Skeletal muscle tissue (tissue), 4 donors: ENCODE data around the gene PDIA5. TPM values are rescaled to one million over a fixed set of nuclear protein-coding genes. Genes with fewer than 3 reads are reported as not detected.

Source experiments
- H3K27ac ChIP-seq: one replicate; pipeline ENCODE4 v1.7.0; 2013; ENCODE audit warnings: mild to moderate bottlenecking, low read depth, low read length, inconsistent platforms
- H3K27me3 ChIP-seq, 3 donors: one replicate each; pipeline ENCODE4 v1.7.0; 2013; ENCODE audit warnings: low read length in 3 of 3; ENCODE audit not compliant: control insufficient read depth in 3 of 3, insufficient read depth in 3 of 3
- H3K36me3 ChIP-seq, 3 donors: one replicate each; pipeline ENCODE4 v1.7.0; 2013; ENCODE audit warnings: low read length in 3 of 3; ENCODE audit not compliant: control insufficient read depth in 3 of 3, insufficient read depth in 3 of 3
- H3K4me1 ChIP-seq, 3 donors: one replicate each; pipeline ENCODE4 v1.7.0; 2013; ENCODE audit warnings: low read length in 3 of 3, mild to moderate bottlenecking in 3 of 3; ENCODE audit not compliant: control insufficient read depth in 3 of 3, insufficient read depth in 3 of 3
- H3K4me3 ChIP-seq, 3 donors: one replicate each; pipeline ENCODE4 v1.7.0; 2013; ENCODE audit warnings: low read length in 3 of 3
- H3K9ac ChIP-seq, 3 donors: one replicate each; pipeline ENCODE4 v1.7.0; 2013; ENCODE audit warnings: low read length in 3 of 3, mild to moderate bottlenecking in 3 of 3, moderate library complexity in 2 of 3, low read depth in 1 of 3
- H3K9me3 ChIP-seq, 3 donors: one replicate each; pipeline ENCODE4 v1.7.0; 2013; ENCODE audit warnings: low read length in 3 of 3; ENCODE audit not compliant: control insufficient read depth in 3 of 3
- total RNA-seq: library from RNA; depleted of rRNA; stranded (reverse); fragments of >200 nt; gene quantifications from one replicate; pipeline ENCODE4 v1.2.3, GENCODE V29; 2014
- donor health status: Osteomylitis.

Gene PDIA5
- total RNA-seq, 1 donor from 2014 or later: 12.0 TPM

- H3K27me3 ChIP-seq: no peaks in the 10 kb centered on the region
- peak within 1 kb of the TSS; percentile 90 for H3K27ac ChIP-seq
- H3K9me3 ChIP-seq: no peaks in the 10 kb centered on the region
- H3K4me1 ChIP-seq: peaks cover 7 to 17% (median 12%) of the 10 kb centered on the region in 3 donors
- no peaks in the 10 kb centered on the region for H3K36me3 ChIP-seq
- peak within 1 kb of the TSS; percentile 97 to 99 (median 97) for H3K9ac ChIP-seq
- peak within 1 kb of the TSS; percentile 82 to 96 (median 93) for H3K4me3 ChIP-seq
Measured at GRCh38 chr3:123201557-123202427, 135.0 kb downstream of the PDIA5 start, which contains the start of gene SEC22A. TSS of gene SEC22A (plus strand) at chr3:123201943. CDS start at chr3:123209218, 7,275 bp downstream.

DNA sequence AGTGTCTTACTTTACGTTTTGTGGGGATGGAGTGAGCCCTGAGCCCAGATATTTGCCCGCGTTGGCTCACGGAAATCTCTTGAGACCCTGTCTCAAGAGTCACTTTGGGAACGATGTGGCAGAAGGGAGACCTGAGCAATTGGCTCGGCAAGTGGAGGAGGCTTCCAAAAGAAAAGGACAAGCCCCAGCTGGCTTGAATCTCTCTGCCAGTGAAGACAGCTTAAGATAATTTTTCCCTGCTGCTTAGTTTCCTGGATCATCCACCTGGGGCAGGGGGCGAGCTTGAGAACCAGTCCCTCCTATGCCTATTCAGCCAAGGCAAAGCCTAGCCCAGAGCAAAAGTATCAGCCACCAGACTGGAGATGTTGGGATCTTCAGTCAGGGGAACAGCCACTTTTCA is 135.6 kb downstream of the PDIA5 start:
- Histone ChIP-seq H3K36me3 (no peaks in the 10 kb centered on the region), H3K27me3 (no peaks in the 10 kb centered on the region), H3K4me3 (peak overlapping the region; percentile 82 to 96 (median 93)), H3K9ac (peak overlapping the region; percentile 97 to 99 (median 97)), H3K9me3 (no peaks in the 10 kb centered on the region), H3K4me1 (peaks cover 7 to 17% (median 12%) of the 10 kb centered on the region in 3 donors), H3K27ac (peak overlapping the region; percentile 90)

Other genes starting within 250 kb of the PDIA5 start
- gene SEMA5B, start 39.3 kb upstream of the PDIA5 start, total RNA-seq: 8.4 TPM
- 54.8 TPM for gene SEC22A, start 134.9 kb downstream of the PDIA5 start, total RNA-seq